GM12873 (cell line): ENCODE data around the gene CEP112.

Experiments used
- TF ChIP-seq, protein P1 (sequence below): IDR thresholded peaks from 2 replicates; pipeline ENCODE4 v1.5.1; 2012; ENCODE audit warnings: low read depth, mild to moderate bottlenecking, moderate library complexity, low read length, control low read depth; ENCODE audit not compliant: insufficient read depth; ENCODE audit errors: missing control alignments

CEP112 gene

DNA sequence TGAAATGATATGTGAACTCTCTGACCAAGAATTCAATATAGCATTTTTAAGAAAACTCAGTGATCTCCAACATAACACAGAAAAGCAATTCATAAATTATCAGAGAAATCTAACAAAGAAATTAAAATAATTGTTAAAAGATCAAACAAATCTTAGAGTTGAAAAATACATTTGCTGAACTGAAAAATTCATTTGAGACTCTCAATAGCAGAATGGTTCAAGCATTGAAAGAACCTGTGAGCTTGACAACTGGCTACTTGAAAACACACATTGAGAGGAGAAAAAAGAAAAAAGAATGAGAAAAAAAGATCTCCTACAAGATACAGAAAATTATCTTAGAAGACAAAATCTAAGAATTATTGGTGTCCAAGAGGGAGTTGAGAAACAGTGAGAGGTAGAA, 203.5 kb downstream of the CEP112 start:
- TF ChIP-seq, protein P1, sequence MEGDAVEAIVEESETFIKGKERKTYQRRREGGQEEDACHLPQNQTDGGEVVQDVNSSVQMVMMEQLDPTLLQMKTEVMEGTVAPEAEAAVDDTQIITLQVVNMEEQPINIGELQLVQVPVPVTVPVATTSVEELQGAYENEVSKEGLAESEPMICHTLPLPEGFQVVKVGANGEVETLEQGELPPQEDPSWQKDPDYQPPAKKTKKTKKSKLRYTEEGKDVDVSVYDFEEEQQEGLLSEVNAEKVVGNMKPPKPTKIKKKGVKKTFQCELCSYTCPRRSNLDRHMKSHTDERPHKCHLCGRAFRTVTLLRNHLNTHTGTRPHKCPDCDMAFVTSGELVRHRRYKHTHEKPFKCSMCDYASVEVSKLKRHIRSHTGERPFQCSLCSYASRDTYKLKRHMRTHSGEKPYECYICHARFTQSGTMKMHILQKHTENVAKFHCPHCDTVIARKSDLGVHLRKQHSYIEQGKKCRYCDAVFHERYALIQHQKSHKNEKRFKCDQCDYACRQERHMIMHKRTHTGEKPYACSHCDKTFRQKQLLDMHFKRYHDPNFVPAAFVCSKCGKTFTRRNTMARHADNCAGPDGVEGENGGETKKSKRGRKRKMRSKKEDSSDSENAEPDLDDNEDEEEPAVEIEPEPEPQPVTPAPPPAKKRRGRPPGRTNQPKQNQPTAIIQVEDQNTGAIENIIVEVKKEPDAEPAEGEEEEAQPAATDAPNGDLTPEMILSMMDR = no peak

DNA sequence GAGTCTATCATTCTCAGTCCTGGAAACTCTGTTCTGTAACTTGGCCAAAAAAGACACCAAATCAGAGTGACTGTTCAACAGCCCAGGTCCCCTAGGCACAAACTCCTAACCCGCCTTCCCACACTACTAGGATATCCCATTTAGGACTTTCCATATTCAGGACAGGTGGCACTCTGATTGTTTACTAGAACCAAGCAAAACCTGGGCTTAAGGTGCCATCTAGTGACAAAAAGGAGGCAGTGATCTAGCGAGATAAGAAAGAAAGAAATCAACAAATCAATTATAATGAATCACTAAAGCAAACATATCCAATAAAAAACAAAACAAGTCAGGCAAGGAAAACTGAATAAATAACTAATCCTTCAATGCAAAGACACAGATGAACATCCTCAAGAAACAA, 203.9 kb downstream of the CEP112 start:
- TF ChIP-seq, protein P1 = peak; percentile 51

DNA sequence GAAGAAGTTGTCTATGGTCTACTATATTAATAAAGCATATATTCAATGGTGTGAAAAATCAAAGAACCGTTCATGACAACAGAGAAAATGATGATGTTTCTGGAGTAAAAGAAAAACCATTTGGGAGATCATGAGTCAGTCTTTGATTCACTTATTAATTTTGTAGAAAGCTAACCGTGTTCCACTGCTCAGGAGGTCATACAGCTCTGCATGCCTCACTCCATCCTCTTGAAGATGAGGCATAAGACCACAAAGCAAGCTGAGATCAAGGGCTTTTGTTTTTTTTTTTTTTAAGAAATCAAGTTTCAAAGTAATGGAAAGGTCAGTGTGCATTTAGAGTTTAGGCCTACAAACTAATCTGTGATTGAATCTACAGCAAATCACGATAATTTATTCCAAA, 206.4 kb downstream of the CEP112 start:
- TF ChIP-seq, protein P1 = no peak

DNA sequence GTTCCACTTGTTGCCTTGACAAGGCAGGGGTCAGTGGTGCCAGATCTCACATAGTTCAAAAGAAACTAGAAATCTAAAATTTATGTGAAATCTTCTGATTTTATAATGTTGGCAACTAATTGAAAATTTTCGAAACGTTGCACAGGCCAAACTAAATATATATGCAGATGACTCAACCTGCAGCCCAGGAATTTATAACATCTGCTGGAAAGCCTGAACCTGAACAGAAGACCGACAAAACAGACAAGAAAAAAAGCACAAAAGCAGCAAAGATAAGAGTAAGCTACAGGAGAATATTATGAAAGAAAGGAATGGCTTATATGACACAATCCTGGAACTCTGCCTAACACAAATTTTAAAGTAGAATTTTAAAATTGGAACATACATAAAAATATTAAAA, 207.6 kb downstream of the CEP112 start:
- TF ChIP-seq, protein P1 = no peak

DNA sequence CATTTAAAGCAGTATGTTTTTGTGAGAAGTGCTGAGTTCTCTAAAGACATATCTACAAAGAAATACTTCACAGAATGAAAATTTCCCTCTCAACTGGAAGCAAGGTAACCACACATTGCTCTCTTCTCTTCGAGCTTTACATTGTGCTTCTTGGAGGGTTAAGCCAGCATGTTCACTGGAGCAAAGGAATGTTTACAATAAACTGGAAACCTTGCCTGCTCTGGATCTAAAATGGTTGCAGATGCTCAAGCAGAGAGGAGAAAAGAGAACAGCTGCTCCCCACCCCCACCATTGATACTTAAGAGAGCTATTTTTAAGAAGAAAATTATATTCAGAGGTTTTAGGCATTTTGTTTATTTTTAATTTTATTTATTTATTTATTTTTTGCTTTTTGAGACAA, 213.1 kb downstream of the CEP112 start:
- TF ChIP-seq, protein P1 = no peak

DNA sequence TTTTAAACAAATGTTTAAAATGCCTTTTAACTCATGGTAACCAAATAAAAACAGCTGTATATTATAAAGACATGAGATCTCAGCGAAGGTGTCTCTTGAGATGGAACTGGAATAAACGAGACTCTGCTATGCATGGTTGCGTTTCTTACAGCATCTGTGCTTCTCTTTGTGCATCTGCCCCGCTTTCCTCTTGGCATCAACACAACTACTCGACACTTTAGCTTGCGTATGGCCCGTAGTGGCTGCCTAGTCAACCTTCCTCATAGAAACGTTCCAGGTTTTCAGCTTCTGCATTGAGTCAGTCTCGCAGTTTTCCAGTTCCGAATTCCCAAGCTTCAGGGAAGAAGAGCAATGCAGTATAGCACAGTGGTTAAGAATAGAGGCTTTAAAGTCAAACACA, 214.9 kb downstream of the CEP112 start:
- TF ChIP-seq, protein P1 = no peak

DNA sequence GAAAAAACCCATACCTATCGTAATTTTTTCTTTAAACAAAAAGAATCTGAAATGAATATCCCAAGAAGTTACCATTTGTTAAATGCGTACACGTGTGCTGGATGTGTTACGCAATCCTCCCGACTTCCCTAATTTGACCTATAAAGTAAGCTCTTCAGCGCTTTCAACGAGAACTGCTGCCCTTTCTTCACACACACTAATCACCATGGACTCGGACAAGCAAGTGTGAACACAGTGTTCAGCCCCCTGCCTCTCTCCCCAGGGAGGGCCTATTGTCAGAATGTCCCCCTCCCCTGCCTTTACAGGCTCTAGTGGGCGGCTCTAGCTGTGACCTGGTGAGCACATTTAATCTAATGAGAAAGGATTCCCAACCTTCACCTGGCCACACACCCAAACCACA, 216.1 kb downstream of the CEP112 start:
- TF ChIP-seq, protein P1 = no peak
